Naive thymus-derived CD4-positive, alpha-beta T cell (primary cell): ENCODE results near the gene RPRD2. TPM values are rescaled to one million over a fixed set of nuclear protein-coding genes. Genes with fewer than 3 reads are reported as not detected.

Source experiments
- ATAC-seq: fragments of 150-1000 bp; cut with Tn5 transposase; 2 replicates; pipeline ENCODE4 v1.10.0; 2021; ENCODE audit warnings: mild to moderate bottlenecking, moderate library complexity
- CTCF ChIA-PET: fragments of 350-600 bp; sonication (Branson Sonifier 250); formaldehyde crosslinking; loops from one replicate; lab custom pipeline; 2021; ENCODE audit warnings: antibody characterized with exemption; lab: Charles Lee
- POLR2A ChIA-PET: fragments of 350-600 bp; sonication (Branson Sonifier 250); formaldehyde crosslinking; loops from one replicate; lab custom pipeline; 2021; ENCODE audit warnings: antibody characterized with exemption, inconsistent platforms; lab: Charles Lee
- DNase-seq, 9 donors: peaks; one replicate each; pipeline versions ENCODE4 v3.0.0 to v3.0.0-alpha.2; 2020 to 2022; ENCODE audit warnings: mixed read lengths in 1 of 9
- H3K27ac ChIP-seq: one replicate; pipeline ENCODE4 v1.7.0; 2013; ENCODE audit warnings: mild to moderate bottlenecking, low read depth, low read length, moderate library complexity
- H3K27me3 ChIP-seq, 2 donors: one replicate each; pipeline ENCODE4 v1.7.0; 2013; ENCODE audit warnings: low read length in 2 of 2, mild to moderate bottlenecking in 2 of 2, moderate library complexity in 2 of 2; ENCODE audit not compliant: control insufficient read depth in 2 of 2, insufficient read depth in 2 of 2
- H3K36me3 ChIP-seq, 3 experiments: 1 replicate in 2 of 3; 2 replicates in 1 of 3; pipeline ENCODE4 v1.7.0; 2013; ENCODE audit warnings: low read length in 3 of 3, mild to moderate bottlenecking in 3 of 3, moderate library complexity in 1 of 3; ENCODE audit not compliant: insufficient read depth in 3 of 3, control insufficient read depth in 2 of 3
- H3K4me1 ChIP-seq, 2 donors: one replicate each; pipeline ENCODE4 v1.7.0; 2013; ENCODE audit warnings: low read length in 2 of 2, mild to moderate bottlenecking in 2 of 2, moderate library complexity in 1 of 2; ENCODE audit not compliant: control insufficient read depth in 2 of 2, insufficient read depth in 2 of 2
- H3K4me3 ChIP-seq: 2 replicates; pipeline ENCODE4 v1.7.0; 2013; ENCODE audit warnings: mild to moderate bottlenecking, low read length
- H3K9me3 ChIP-seq, 3 experiments: 1 replicate in 2 of 3; 2 replicates in 1 of 3; pipeline ENCODE4 v1.7.0; 2013; ENCODE audit warnings: low read length in 3 of 3; ENCODE audit not compliant: control insufficient read depth in 2 of 3
- H3K27ac Mint-ChIP-seq, 9 donors: one replicate each; pipeline ENCODE4 v1.8.0; 2020 to 2022; ENCODE audit warnings: mixed read lengths in 9 of 9, mild to moderate bottlenecking in 8 of 9, moderate library complexity in 5 of 9, inconsistent platforms in 2 of 9
- H3K27me3 Mint-ChIP-seq, 5 donors: one replicate each; pipeline ENCODE4 v1.8.0; 2021 to 2022; ENCODE audit warnings: mixed read lengths in 5 of 5, mild to moderate bottlenecking in 1 of 5
- H3K36me3 Mint-ChIP-seq, 5 donors: one replicate each; pipeline ENCODE4 v1.8.0; 2020 to 2022; ENCODE audit warnings: mixed read lengths in 5 of 5, mild to moderate bottlenecking in 3 of 5, inconsistent platforms in 1 of 5
- H3K4me1 Mint-ChIP-seq, 7 donors: one replicate each; pipeline ENCODE4 v1.8.0; 2020 to 2022; ENCODE audit warnings: mixed read lengths in 7 of 7, mild to moderate bottlenecking in 3 of 7, inconsistent platforms in 1 of 7
- H3K4me3 Mint-ChIP-seq, 10 donors: one replicate each; pipeline ENCODE4 v1.8.0; 2020 to 2022; ENCODE audit warnings: mild to moderate bottlenecking in 10 of 10, mixed read lengths in 10 of 10, moderate library complexity in 6 of 10, inconsistent platforms in 2 of 10
- H3K9me3 Mint-ChIP-seq, 11 donors: one replicate each; pipeline ENCODE4 v1.8.0; 2020 to 2022; ENCODE audit warnings: mixed read lengths in 11 of 11, mild to moderate bottlenecking in 4 of 11, inconsistent platforms in 1 of 11, moderate library complexity in 1 of 11
- intact Hi-C, 2 donors: fragments of 100-400 bp; cut with micrococcal nuclease; formaldehyde crosslinking; loops; one replicate each; pipeline ENCODE4 v1.15.1; 2023
- polyA plus RNA-seq, 2 donors: library from polyadenylated mRNA; unstranded; fragments of 300-500 nt; fragmentation: Illumina TruSeq; gene quantifications; one replicate each; pipeline ENCODE4 v1.2.3, GENCODE V29; 2021
- total RNA-seq, 6 experiments: library from RNA in 5 of 6; stranded (reverse) in 5 of 6; gene quantifications; 1 replicate in 5 of 6; 2 replicates in 1 of 6; pipeline ENCODE4 v1.2.3 and lab custom pipeline; 2021 to 2026

The RPRD2 gene
- total and polyA plus RNA-seq, 7 experiments from 2014 or later: 27.5 to 62.2 (median 40.6) TPM

GRCh38 chr1:150484861-150485260 is 120.9 kb downstream of the RPRD2 start:
- peaks cover 0 to 2% (median 0%) of the 10 kb centered on the region in 11 donors for H3K9me3 Mint-ChIP-seq
- no peak overlapping the region for H3K4me3 ChIP-seq
- H3K4me3 Mint-ChIP-seq: peak overlapping the region in 7 of 10 donors; percentile 0 to 66 (median 54)
- CTCF ChIA-PET: no interaction called here
- peaks cover 0 to 10% (median 0%) of the 10 kb centered on the region in 3 experiments for H3K36me3 ChIP-seq
- peaks cover 0 to 7% (median 4%) of the 10 kb centered on the region in 5 donors for H3K36me3 Mint-ChIP-seq
- H3K27ac ChIP-seq: no peak overlapping the region
- ATAC-seq (no peak), DNase-seq (no peak)
- intact Hi-C loops: loop anchor here (5.0 to 10.0 kb wide), 2 partner anchors 77 to 490 kb away; partner anchors contain the start of gene CERS2 (in 1 of the 2)
- H3K27me3 ChIP-seq: no peaks in the 10 kb centered on the region
- no peaks in the 10 kb centered on the region for H3K9me3 ChIP-seq
- H3K4me1 ChIP-seq: peaks cover 4 to 8% of the 10 kb centered on the region in 2 donors
- peak overlapping the region in 4 of 9 donors; percentile 4 to 56 (median 16) for H3K27ac Mint-ChIP-seq
- POLR2A ChIA-PET: interaction anchor here (0.9 to 1.4 kb wide), 2 partner anchors 14 to 145 kb away, joined by 3 to 4 read pairs; partner anchors contain the start of gene ENSA
- H3K4me1 Mint-ChIP-seq: peaks cover 5 to 26% (median 21%) of the 10 kb centered on the region in 7 donors
- no peaks in the 10 kb centered on the region for H3K27me3 Mint-ChIP-seq

GRCh38 chr1:150486966-150487762 is 123.2 kb downstream of the RPRD2 start, which contains the start of gene TARS2:
Gene TARS2, plus strand, starts transcription at chr1:150487419. Its CDS starts 32 bp downstream, at chr1:150487451.
- H3K4me3 ChIP-seq: peak within 1 kb of the TSS; percentile 95
- intact Hi-C loops: loop anchor here (1.0 to 10.0 kb wide), 12 partner anchors 23 to 860 kb away; partner anchors contain the start of genes FALEC (in 2 of the 2), ARNT (in 1 of the 2), CERS2 (in 1 of the 2) and ENSA (in 1 of the 2)
- peaks cover 5 to 28% (median 20%) of the 10 kb centered on the region in 7 donors for H3K4me1 Mint-ChIP-seq
- H3K9me3 ChIP-seq: no peaks in the 10 kb centered on the region
- H3K27ac Mint-ChIP-seq: peak within 1 kb of the TSS; percentile 92 to 100 (median 99)
- H3K36me3 ChIP-seq: peaks cover 1 to 27% (median 8%) of the 10 kb centered on the region in 3 experiments
- ATAC-seq (peak; percentile 100), DNase-seq (peak; percentile 71 to 97 (median 95))
- H3K27ac ChIP-seq: peak within 1 kb of the TSS; percentile 83
- peaks cover 4 to 21% (median 16%) of the 10 kb centered on the region in 5 donors for H3K36me3 Mint-ChIP-seq
- no peaks in the 10 kb centered on the region for H3K27me3 Mint-ChIP-seq
- no peaks in the 10 kb centered on the region for H3K9me3 Mint-ChIP-seq
- ChIA-PET CTCF (interaction anchor here (1.0 to 1.1 kb wide), 2 partner anchors 28 to 46 kb away, joined by 3 to 4 read pairs; no protein-coding TSS in a partner anchor), POLR2A (interaction anchor here (0.5 to 2.7 kb wide), 13 partner anchors 9 to 509 kb away, joined by 3 to 20 read pairs (median 3); partner anchors contain the start of genes FALEC and RPRD2)
- H3K4me1 ChIP-seq: peaks cover 4 to 8% of the 10 kb centered on the region in 2 donors
- peak within 1 kb of the TSS; percentile 91 to 100 (median 96) for H3K4me3 Mint-ChIP-seq
- no peaks in the 10 kb centered on the region for H3K27me3 ChIP-seq

GRCh38 chr1:150487763-150488115 is 123.8 kb downstream of the RPRD2 start:
- ChIA-PET CTCF (interaction anchor here (0.6 to 1.1 kb wide), 2 partner anchors 31 to 45 kb away, joined by 3 to 4 read pairs; no protein-coding TSS in a partner anchor), POLR2A (interaction anchor here (0.6 to 2.7 kb wide), 10 partner anchors 8 to 489 kb away, joined by 3 to 20 read pairs (median 4); partner anchors contain the start of genes FALEC and RPRD2)
- no peak for DNase-seq

GRCh38 chr1:150493175-150493574 is 129.2 kb downstream of the RPRD2 start:
- Mint-ChIP-seq H3K4me3 (no peak overlapping the region), H3K36me3 (peaks cover 10 to 43% (median 27%) of the 10 kb centered on the region in 5 donors), H3K27ac (no peak overlapping the region), H3K9me3 (no peaks in the 10 kb centered on the region), H3K4me1 (peaks cover 5 to 15% (median 11%) of the 10 kb centered on the region in 7 donors), H3K27me3 (no peaks in the 10 kb centered on the region)
- CTCF ChIA-PET: interaction anchor here (0.7 kb wide), 1 partner anchor 31 kb away, joined by 3 read pairs; no protein-coding TSS in a partner anchor
- no peaks in the 10 kb centered on the region for H3K27me3 ChIP-seq
- peaks cover under 1 to 1% of the 10 kb centered on the region in 2 donors for H3K4me1 ChIP-seq
- POLR2A ChIA-PET: interaction anchor here (0.9 kb wide), 1 partner anchor 126 kb away, joined by 5 read pairs; no protein-coding TSS in a partner anchor
- no peak overlapping the region for H3K4me3 ChIP-seq
- no peak overlapping the region for H3K27ac ChIP-seq
- ATAC-seq (no peak), DNase-seq (no peak)
- peaks cover 10 to 71% (median 17%) of the 10 kb centered on the region in 3 experiments for H3K36me3 ChIP-seq
- intact Hi-C loops: no loop called here
- no peaks in the 10 kb centered on the region for H3K9me3 ChIP-seq

More at GRCh38 chr1:150487763-150488115, 123.8 kb downstream of the RPRD2 start:
- peak overlapping the region; percentile 95 for H3K4me3 ChIP-seq
- peaks cover 5 to 28% (median 20%) of the 10 kb centered on the region in 7 donors for H3K4me1 Mint-ChIP-seq
- ATAC-seq: no peak
- H3K4me1 ChIP-seq: peaks cover 4 to 8% of the 10 kb centered on the region in 2 donors
- no peaks in the 10 kb centered on the region for H3K9me3 Mint-ChIP-seq
- peak overlapping the region; percentile 92 to 100 (median 99) for H3K27ac Mint-ChIP-seq
- peaks cover 5 to 33% (median 8%) of the 10 kb centered on the region in 3 experiments for H3K36me3 ChIP-seq
- H3K27ac ChIP-seq: peak overlapping the region; percentile 83
- H3K9me3 ChIP-seq: no peaks in the 10 kb centered on the region
- H3K27me3 ChIP-seq: no peaks in the 10 kb centered on the region
- H3K4me3 Mint-ChIP-seq: peak overlapping the region; percentile 91 to 100 (median 96)
- intact Hi-C loops: loop anchor here (1.0 to 10.0 kb wide), 12 partner anchors 23 to 859 kb away; partner anchors contain the start of genes FALEC (in 2 of the 2), ARNT (in 1 of the 2), CERS2 (in 1 of the 2) and ENSA (in 1 of the 2)
- H3K27me3 Mint-ChIP-seq: no peaks in the 10 kb centered on the region
- peaks cover 4 to 21% (median 16%) of the 10 kb centered on the region in 5 donors for H3K36me3 Mint-ChIP-seq

GRCh38 chr1:150498342-150498741 is 134.4 kb downstream of the RPRD2 start:
- DNase-seq: no peak
- Mint-ChIP-seq H3K4me3 (no peak overlapping the region), H3K4me1 (peaks cover 0 to 2% (median 0%) of the 10 kb centered on the region in 7 donors), H3K27me3 (no peaks in the 10 kb centered on the region), H3K36me3 (peaks cover 15 to 43% (median 20%) of the 10 kb centered on the region in 5 donors), H3K27ac (peak overlapping the region in 1 of 9 donors; percentile 48), H3K9me3 (peaks cover 0 to 2% (median 0%) of the 10 kb centered on the region in 11 donors)
- H3K27me3 ChIP-seq: no peaks in the 10 kb centered on the region
- H3K36me3 ChIP-seq: peaks cover 3 to 67% (median 14%) of the 10 kb centered on the region in 3 experiments
- CTCF ChIA-PET: no interaction called here
- no peak overlapping the region for H3K4me3 ChIP-seq
- POLR2A ChIA-PET: interaction anchor here (0.6 to 2.0 kb wide), 2 partner anchors 11 to 165 kb away, joined by 3 to 8 read pairs; partner anchors contain the start of gene TARS2
- no peaks in the 10 kb centered on the region for H3K9me3 ChIP-seq
- ATAC-seq: no peak
- no peak overlapping the region for H3K27ac ChIP-seq
- intact Hi-C loops: no loop called here
- H3K4me1 ChIP-seq: no peaks in the 10 kb centered on the region

GRCh38 chr1:150505431-150505830 is 141.5 kb downstream of the RPRD2 start:
- H3K36me3 ChIP-seq: peaks cover 0 to 56% (median 8%) of the 10 kb centered on the region in 3 experiments
- intact Hi-C loops: no loop called here
- Mint-ChIP-seq H3K36me3 (peaks cover 17 to 35% (median 22%) of the 10 kb centered on the region in 5 donors), H3K4me1 (peaks cover 0 to 7% (median 0%) of the 10 kb centered on the region in 7 donors), H3K27me3 (no peaks in the 10 kb centered on the region), H3K27ac (no peak overlapping the region), H3K9me3 (peaks cover 0 to 1% (median 0%) of the 10 kb centered on the region in 11 donors), H3K4me3 (no peak overlapping the region)
- no peak overlapping the region for H3K27ac ChIP-seq
- ChIA-PET CTCF (no interaction called here), POLR2A (interaction anchor here (0.6 kb wide), 1 partner anchor 14 kb away, joined by 5 read pairs; no protein-coding TSS in a partner anchor)
- ATAC-seq: no peak
- H3K27me3 ChIP-seq: no peaks in the 10 kb centered on the region
- DNase-seq: no peak
- no peaks in the 10 kb centered on the region for H3K4me1 ChIP-seq
- no peak overlapping the region for H3K4me3 ChIP-seq
- H3K9me3 ChIP-seq: no peaks in the 10 kb centered on the region
